Measurements from ENCODE around the gene CASR.

The CASR gene

GRCh38 chr3:122214711-122215110 lies 31.2 kb downstream of the CASR start:
- no peak for DNase-seq

GRCh38 chr3:122215592-122216298 lies 32.3 kb downstream of the CASR start:
- DNase-seq, result no peak

- no peak for DNase-seq
These were observed 34.4 kb downstream of the CASR start for GRCh38 chr3:122217901-122218300.

GRCh38 chr3:122219242-122219872 lies 35.9 kb downstream of the CASR start:
- DNase-seq, result no peak

GRCh38 chr3:122227036-122227781 lies 43.7 kb downstream of the CASR start:
- no peak for DNase-seq

- DNase-seq, result no peak
These were observed 46.7 kb downstream of the CASR start for GRCh38 chr3:122230174-122230573.

- DNase-seq, result no peak
These were observed 48.1 kb downstream of the CASR start for GRCh38 chr3:122231465-122232157.

- DNase-seq, result no peak
These were observed 49.0 kb downstream of the CASR start for GRCh38 chr3:122232485-122232884.

- DNase-seq, result peak in 2 of 5 experiments; percentile 6 to 12
These were observed 49.9 kb downstream of the CASR start for GRCh38 chr3:122233101-122233952.

GRCh38 chr3:122234117-122234516 lies 50.6 kb downstream of the CASR start:
- DNase-seq, result no peak

- peak in 1 of 5 experiments; percentile 4 for DNase-seq
These were observed 51.7 kb downstream of the CASR start for GRCh38 chr3:122235147-122235546.

GRCh38 chr3:122239112-122239511 lies 55.6 kb downstream of the CASR start:
- no peak for DNase-seq

- DNase-seq, result peak in 1 of 5 experiments; percentile 22
These were observed 62.2 kb downstream of the CASR start for GRCh38 chr3:122245513-122246174.

GRCh38 chr3:122246199-122246598 lies 62.7 kb downstream of the CASR start:
- DNase-seq, result no peak

GRCh38 chr3:122247087-122247824 lies 63.8 kb downstream of the CASR start:
- DNase-seq, result no peak

GRCh38 chr3:122247825-122248185 lies 64.3 kb downstream of the CASR start:
- DNase-seq, result no peak

GRCh38 chr3:122251428-122251827 lies 68.0 kb downstream of the CASR start:
- no peak for DNase-seq

GRCh38 chr3:122253581-122253980 lies 70.1 kb downstream of the CASR start:
- DNase-seq, result no peak

GRCh38 chr3:122255757-122256439 lies 72.4 kb downstream of the CASR start:
- peak in 1 of 5 experiments; percentile 46 for DNase-seq

- no peak for DNase-seq
These were observed 74.3 kb downstream of the CASR start for GRCh38 chr3:122257644-122258364.

Data from T-helper 2 cell (primary cell).